ENCODE measurements around the gene WDR64.

- TF ChIP-seq CTCF (IDR thresholded peaks at IDR 0.05; ENCODE audit: extremely low read depth in 1 of 2, insufficient read depth in 1 of 2, low read depth in 1 of 2, low read length in 2 of 2) (no peak), EZH2 (IDR thresholded peaks at IDR 0.05; ENCODE audit: borderline replicate concordance, low read depth, low read length, severe bottlenecking) (no peak), GATA2 (IDR thresholded peaks at IDR 0.05; ENCODE audit: insufficient read depth, insufficient read length, low read depth, low read length) (no peak), POLR2AphosphoS5 (IDR thresholded peaks at IDR 0.05; ENCODE audit: insufficient read depth, low read depth, low read length) (no peak), MYC (IDR thresholded peaks at IDR 0.05; ENCODE audit: low read depth, low read length) (no peak), POLR2A (IDR thresholded peaks at IDR 0.05; ENCODE audit: low read depth, low read length) (no peak), JUN (IDR thresholded peaks at IDR 0.05; ENCODE audit: borderline replicate concordance, insufficient read depth, insufficient read length, low read depth) (no peak), FOS (IDR thresholded peaks at IDR 0.05; ENCODE audit: borderline replicate concordance, insufficient read depth, low read length) (no peak)
- TF ChIP-seq, protein P1, sequence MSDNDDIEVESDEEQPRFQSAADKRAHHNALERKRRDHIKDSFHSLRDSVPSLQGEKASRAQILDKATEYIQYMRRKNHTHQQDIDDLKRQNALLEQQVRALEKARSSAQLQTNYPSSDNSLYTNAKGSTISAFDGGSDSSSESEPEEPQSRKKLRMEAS (IDR thresholded peaks at IDR 0.05; ENCODE audit: insufficient read depth, insufficient read length): no peak
These were observed 124.8 kb downstream of the WDR64 start for GRCh38 chr1:241776911-241777310.

All from endothelial cell of umbilical vein (primary cell).